Activated T-helper 17 cell treated with anti-CD3 and anti-CD28 coated beads, Interleukin-2, amount 50 U/mL, for 72 hours (primary cell): ENCODE measurements around the gene KCNAB1. TPM values are rescaled to one million over a fixed set of nuclear protein-coding genes. Genes with fewer than 3 reads are reported as not detected.

Experiments used
- ATAC-seq: fragments of 150-1000 bp; cut with Tn5 transposase; replicated peaks from 2 replicates; pipeline ENCODE4 v1.10.0; 2021; ENCODE audit warnings: mild to moderate bottlenecking, moderate library complexity
- H3K27ac Mint-ChIP-seq: one replicate; pipeline ENCODE4 v1.8.0; 2022; ENCODE audit warnings: mixed read lengths
- H3K27me3 Mint-ChIP-seq: one replicate; pipeline ENCODE4 v1.8.0; 2022; ENCODE audit warnings: mixed read lengths
- H3K36me3 Mint-ChIP-seq: one replicate; pipeline ENCODE4 v1.8.0; 2022; ENCODE audit warnings: low read depth, mild to moderate bottlenecking, mixed read lengths
- H3K4me1 Mint-ChIP-seq: one replicate; pipeline ENCODE4 v1.8.0; 2022; ENCODE audit warnings: mixed read lengths
- H3K4me3 Mint-ChIP-seq: one replicate; pipeline ENCODE4 v1.8.0; 2022; ENCODE audit warnings: mild to moderate bottlenecking, mixed read lengths
- H3K9me3 Mint-ChIP-seq: one replicate; pipeline ENCODE4 v1.8.0; 2022; ENCODE audit warnings: mixed read lengths
- total RNA-seq, 2 donors: library from RNA; stranded (reverse); gene quantifications; one replicate each; pipeline ENCODE4 v1.2.3, GENCODE V29; 2022

Gene KCNAB1
- total RNA-seq, 2 donors from 2014 or later, result not detected

DNA sequence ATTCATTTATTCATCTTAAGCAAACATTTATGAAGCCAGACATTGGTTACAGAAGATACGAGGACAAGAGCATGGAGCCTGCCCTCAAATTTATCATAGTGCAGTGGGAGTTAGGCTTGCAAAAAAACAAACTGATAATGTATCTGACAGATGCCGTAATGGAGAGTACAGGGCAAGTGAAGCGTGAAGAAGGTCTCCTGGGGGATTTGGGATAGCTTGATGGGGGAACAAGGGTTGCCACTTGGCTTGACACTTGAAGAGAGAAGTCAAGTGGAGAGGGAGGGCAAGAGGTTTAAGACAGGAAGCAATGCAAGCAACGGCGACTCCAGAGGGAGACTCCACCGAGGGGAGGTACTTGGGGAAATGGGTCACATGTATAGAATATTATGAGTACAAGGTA, 305.3 kb downstream of the KCNAB1 start:
- H3K9me3 Mint-ChIP-seq, result no peaks in the 10 kb centered on the region
- H3K27ac Mint-ChIP-seq, result no peak overlapping the region
- H3K27me3 Mint-ChIP-seq, result peaks cover 4% of the 10 kb centered on the region
- ATAC-seq, result no peak
- H3K4me1 Mint-ChIP-seq, result no peaks in the 10 kb centered on the region
- no peaks in the 10 kb centered on the region for H3K36me3 Mint-ChIP-seq
- no peak overlapping the region for H3K4me3 Mint-ChIP-seq

DNA sequence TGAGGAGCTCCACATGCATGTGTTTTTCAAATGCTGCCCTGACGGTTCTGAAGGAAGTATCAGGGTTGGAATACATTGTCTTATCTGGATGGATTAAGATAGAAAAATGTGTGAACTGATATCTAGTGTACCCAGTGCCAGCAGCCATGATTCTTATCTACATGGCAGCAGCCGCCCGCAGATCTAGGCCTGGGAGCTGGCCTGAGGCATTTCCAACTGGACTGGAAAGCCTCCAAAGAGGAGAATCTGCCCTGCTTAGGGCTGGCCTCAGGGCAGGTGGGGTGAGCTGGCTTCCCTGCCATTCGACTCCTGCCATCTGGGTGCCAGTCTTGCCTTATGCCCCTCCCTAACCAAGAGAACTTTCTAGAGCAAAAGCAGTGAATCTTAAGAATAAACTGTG, 308.7 kb downstream of the KCNAB1 start:
- H3K27ac Mint-ChIP-seq, result no peak overlapping the region
- H3K4me3 Mint-ChIP-seq, result no peak overlapping the region
- H3K9me3 Mint-ChIP-seq, result no peaks in the 10 kb centered on the region
- ATAC-seq, result no peak
- peaks cover 9% of the 10 kb centered on the region for H3K27me3 Mint-ChIP-seq
- no peaks in the 10 kb centered on the region for H3K36me3 Mint-ChIP-seq
- H3K4me1 Mint-ChIP-seq, result no peaks in the 10 kb centered on the region

DNA sequence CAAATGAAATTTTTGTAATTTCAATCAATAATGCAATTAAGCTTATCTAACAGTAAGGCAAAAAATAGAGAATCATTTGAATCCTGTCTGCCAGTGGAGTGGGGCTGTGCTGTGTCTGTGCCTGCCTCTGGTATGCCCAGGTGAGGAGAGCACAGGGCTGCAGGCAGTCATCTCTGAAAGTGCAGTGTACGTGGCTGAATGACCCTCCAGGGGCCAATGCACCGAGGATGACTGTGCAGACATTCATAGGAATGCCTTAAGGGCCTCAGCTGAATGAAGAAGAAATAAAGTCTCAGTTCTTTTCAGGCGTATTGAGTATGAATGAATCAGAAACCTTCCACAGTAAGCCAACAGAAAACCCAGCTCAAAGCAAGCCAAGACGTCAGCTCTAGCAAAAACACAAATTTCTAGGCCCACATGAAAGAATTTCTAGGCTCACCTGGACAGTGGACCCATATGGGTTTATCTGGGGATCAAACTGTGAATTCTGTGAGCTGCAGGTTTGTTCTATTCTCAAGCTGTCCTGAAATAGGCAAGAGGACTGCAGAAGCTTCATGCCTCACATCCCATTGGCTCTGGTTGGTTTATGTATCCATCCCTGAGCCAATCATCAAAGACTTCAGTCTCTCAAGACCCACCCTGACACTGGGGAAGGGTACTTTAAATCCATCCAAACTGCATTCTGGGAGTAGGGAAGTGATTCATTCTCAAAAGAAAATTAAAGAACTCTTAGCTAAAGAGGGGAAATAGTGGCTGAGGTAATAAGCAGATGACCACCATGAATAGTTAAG, 311.2 kb downstream of the KCNAB1 start:
- Mint-ChIP-seq H3K27me3 (peaks cover 5% of the 10 kb centered on the region), H3K36me3 (no peaks in the 10 kb centered on the region), H3K4me1 (no peaks in the 10 kb centered on the region), H3K4me3 (no peak overlapping the region), H3K27ac (no peak overlapping the region), H3K9me3 (no peaks in the 10 kb centered on the region)
- no peak for ATAC-seq

DNA sequence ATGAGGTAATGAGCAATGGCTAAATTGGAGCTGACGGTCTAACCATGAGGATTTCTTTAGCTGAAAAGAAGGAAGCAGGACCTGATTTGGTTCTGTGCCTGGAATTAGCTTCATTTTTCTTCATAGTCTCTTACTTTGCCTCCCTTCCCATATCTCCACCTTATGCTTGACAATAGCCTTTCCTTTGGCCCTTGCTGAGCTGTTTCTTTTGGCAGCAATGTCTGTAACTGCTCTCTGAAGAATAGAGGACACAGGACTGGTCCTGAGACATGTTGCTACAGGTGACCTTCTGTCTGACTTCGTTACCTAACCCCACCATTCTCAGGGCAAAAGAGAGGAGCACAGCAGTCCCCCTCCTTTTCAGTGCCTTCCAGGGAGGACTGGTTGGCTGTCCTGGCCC, 312.2 kb downstream of the KCNAB1 start:
- Mint-ChIP-seq H3K4me3 (no peak overlapping the region), H3K36me3 (no peaks in the 10 kb centered on the region), H3K27ac (no peak overlapping the region), H3K27me3 (peaks cover 5% of the 10 kb centered on the region), H3K9me3 (no peaks in the 10 kb centered on the region), H3K4me1 (no peaks in the 10 kb centered on the region)
- no peak for ATAC-seq

DNA sequence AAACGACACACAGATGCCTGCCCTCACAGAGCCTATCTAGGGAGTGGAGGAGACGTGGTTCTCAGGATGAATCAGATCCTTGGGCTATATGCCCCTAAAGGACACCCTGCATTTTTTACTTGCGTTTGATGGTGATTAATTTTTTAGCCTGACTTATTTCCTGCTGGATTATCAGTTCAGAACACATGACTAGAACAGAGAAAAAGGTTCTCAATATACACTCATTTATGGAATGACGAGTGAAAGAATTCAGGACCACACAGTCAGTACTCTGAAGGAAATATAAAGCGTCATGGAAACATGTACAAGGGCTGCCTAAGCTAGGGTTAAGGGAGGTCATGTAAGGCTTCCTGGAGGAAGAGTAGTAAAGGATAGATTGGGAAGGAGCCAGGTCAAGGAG, 312.8 kb downstream of the KCNAB1 start:
- peak; percentile 64 for ATAC-seq
- Mint-ChIP-seq H3K27ac (peak overlapping the region; percentile 5), H3K9me3 (no peaks in the 10 kb centered on the region), H3K4me3 (no peak overlapping the region), H3K27me3 (peaks cover 5% of the 10 kb centered on the region), H3K4me1 (no peaks in the 10 kb centered on the region), H3K36me3 (no peaks in the 10 kb centered on the region)

DNA sequence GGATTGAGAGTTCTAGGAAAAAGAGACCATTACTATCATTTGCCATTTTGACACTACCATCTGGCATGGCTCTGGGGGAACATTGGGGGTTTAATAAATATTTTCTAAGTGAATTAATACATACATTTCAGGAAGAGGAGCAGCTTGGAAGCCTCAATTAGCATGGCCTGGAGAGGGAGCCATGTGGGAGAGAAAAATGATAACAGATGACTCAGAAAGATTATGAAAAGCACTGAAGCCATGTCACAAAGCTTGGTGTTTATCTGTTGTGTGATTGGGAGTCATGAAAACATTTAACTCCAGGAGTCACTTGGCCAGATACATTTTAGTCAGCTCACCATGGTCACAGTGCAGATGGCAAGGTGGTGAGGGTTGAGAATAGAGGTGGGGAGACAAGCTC, 313.5 kb downstream of the KCNAB1 start:
- peak; percentile 31 for ATAC-seq
- Mint-ChIP-seq H3K4me1 (no peaks in the 10 kb centered on the region), H3K27ac (no peak overlapping the region)

DNA sequence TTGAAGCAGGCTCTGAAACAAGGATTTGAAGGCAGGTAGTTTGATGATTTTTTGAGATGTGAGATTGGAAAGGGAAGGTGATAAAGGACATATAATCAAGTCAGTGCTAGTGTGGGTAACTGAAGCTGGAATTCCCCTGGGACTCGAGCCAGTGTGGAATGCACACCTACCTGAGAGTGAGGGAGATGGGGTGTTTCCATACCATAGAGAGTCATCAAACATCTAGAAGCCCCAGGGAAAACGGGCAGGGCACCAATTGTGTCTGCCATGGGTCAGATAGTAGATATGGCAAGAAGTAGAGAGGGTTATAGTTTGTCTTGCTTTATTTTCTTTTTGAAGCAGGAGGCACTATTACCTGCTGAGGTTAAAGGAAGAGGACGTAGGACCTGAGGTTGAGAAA, 314.5 kb downstream of the KCNAB1 start:
- Mint-ChIP-seq H3K4me3 (no peak overlapping the region), H3K9me3 (no peaks in the 10 kb centered on the region), H3K4me1 (no peaks in the 10 kb centered on the region), H3K27ac (no peak overlapping the region), H3K36me3 (no peaks in the 10 kb centered on the region), H3K27me3 (peaks cover 7% of the 10 kb centered on the region)
- ATAC-seq, result no peak

More for the DNA sequence above, 313.5 kb downstream of the KCNAB1 start:
- Mint-ChIP-seq H3K27me3 (peaks cover 5% of the 10 kb centered on the region), H3K9me3 (no peaks in the 10 kb centered on the region), H3K36me3 (no peaks in the 10 kb centered on the region), H3K4me3 (no peak overlapping the region)

DNA sequence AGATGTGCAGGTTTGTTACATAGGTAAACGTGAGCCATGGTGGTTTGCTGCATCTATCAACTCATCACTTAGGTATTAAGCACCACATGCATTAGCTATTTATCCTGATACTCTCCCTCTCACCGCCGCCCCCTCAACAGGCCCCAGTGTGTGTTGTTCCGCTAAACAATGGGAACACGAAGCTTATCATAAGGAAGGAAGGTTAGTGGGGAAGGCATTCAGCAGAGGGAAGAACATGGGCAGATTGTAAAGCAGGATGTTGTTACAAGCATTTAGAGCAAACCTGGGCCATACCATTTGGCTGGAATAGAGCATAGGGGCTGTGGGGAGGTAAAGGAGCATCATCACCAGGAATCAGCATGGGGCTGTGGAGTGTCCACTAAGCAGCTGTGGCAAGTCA, 322.7 kb downstream of the KCNAB1 start:
- no peaks in the 10 kb centered on the region for H3K4me1 Mint-ChIP-seq
- no peak for ATAC-seq
- no peaks in the 10 kb centered on the region for H3K9me3 Mint-ChIP-seq
- H3K27me3 Mint-ChIP-seq, result peaks cover 9% of the 10 kb centered on the region
- no peak overlapping the region for H3K4me3 Mint-ChIP-seq
- no peaks in the 10 kb centered on the region for H3K36me3 Mint-ChIP-seq
- H3K27ac Mint-ChIP-seq, result no peak overlapping the region

DNA sequence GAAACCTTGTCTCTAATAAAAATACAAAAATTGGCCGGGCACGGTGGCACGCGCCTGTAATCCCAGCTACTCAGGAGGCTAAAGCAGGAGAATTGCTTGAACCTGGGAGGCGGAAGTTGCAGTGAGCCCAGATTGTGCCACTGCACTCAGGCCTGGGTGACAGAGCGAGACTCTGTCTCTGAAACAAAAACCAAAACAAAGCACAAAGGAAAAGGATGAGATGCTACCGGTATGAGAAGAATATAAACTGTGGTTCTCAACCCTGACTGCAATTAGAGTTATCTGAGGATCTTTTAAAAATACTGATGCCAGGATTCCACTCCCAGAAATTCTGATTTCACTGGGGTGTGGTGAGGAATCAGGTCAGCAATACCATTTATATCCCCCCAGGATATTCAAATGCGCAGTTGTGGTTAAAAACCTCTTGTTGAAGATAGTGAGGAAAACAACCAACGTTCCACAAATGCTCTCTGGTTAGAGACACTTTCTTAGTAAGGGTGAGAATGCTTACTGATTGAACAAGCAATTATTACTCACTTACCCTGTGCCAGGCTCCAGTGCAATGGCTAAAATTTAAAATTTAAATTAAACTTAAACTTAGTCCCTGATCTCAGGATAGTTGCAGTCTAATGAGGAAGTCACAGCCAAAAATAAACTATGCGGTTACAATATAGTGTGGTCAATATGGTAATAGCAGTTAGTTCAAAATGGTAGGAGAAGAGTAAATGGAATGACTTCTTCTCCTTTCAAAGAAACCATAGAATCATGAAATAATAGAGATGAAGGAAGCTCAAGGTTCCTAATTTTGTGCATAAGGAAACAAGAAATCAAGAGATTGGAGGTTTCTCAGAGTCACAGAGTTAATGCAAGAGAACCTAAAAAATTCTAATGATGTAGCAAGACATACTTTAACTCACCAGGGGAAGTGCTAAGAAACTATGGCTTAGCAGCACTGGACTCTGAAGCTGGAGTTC, 325.0 kb downstream of the KCNAB1 start:
- no peaks in the 10 kb centered on the region for H3K9me3 Mint-ChIP-seq
- H3K27me3 Mint-ChIP-seq, result peaks cover 7% of the 10 kb centered on the region
- no peaks in the 10 kb centered on the region for H3K36me3 Mint-ChIP-seq
- no peak for ATAC-seq
- no peaks in the 10 kb centered on the region for H3K4me1 Mint-ChIP-seq
- no peak overlapping the region for H3K4me3 Mint-ChIP-seq
- no peak overlapping the region for H3K27ac Mint-ChIP-seq

DNA sequence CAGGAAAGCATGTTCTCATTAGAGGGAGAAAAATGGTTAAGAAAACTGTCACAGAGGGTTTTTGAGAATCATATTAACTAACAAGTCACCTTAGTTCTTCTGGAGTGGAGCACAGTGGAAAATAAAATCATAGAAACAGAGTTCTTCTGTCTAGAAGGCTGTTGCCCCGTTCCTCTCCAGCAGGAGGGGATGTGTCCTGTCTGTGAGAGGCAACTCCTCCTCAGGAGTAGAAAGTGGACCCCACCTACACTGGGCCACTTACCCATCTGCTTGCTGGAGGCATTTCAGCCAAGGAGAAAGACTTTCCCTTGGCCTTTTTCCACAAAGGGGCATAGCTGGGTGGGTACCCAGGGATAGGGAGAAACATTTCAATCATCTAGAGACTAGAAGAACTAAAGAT, 327.9 kb downstream of the KCNAB1 start:
- Mint-ChIP-seq H3K27me3 (peaks cover 4% of the 10 kb centered on the region), H3K9me3 (no peaks in the 10 kb centered on the region), H3K36me3 (no peaks in the 10 kb centered on the region), H3K4me3 (no peak overlapping the region), H3K4me1 (no peaks in the 10 kb centered on the region), H3K27ac (no peak overlapping the region)
- peak; percentile 37 for ATAC-seq

DNA sequence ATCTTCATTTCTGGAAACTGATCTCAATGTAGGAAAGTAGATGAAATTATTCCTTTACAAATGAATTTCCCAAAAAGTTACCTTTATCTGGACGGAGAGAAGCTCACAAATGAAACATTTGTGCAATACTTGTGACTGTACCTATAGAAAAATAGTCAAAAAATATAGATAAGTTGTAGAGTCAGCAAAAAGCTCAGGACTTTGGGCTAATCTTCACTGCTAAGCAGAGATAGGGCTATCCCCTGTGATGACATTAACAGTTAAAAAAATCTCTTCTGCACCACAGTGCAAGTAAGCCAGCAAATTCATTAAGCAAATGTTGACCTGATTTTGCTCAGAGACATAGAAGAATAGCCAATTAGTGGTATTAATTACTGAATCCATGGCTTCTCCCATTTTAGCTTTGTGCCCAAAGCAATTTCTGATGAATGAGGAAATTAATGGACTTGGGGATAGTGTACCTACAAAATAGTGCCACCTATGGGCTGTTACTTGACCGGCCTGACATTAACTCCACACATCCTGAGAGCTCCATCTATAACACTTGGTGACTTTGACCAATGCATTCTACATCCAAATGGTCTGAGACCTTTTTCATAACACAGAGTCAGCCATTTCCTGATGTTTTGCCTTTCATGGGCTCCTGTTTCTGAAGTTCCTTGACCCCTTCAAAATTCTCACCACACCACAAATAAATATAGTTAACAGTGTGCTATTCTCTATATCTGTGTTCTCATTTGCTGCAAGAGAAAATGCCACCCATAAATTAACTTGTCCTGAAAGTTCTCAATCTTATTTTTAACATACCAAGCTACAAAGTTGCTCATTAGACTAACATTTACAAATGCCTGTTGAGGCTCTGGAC, 329.6 kb downstream of the KCNAB1 start:
- H3K27ac Mint-ChIP-seq, result no peak overlapping the region
- no peak overlapping the region for H3K4me3 Mint-ChIP-seq
- H3K27me3 Mint-ChIP-seq, result peaks cover 4% of the 10 kb centered on the region
- no peak for ATAC-seq
- no peaks in the 10 kb centered on the region for H3K36me3 Mint-ChIP-seq
- H3K4me1 Mint-ChIP-seq, result no peaks in the 10 kb centered on the region
- no peaks in the 10 kb centered on the region for H3K9me3 Mint-ChIP-seq

DNA sequence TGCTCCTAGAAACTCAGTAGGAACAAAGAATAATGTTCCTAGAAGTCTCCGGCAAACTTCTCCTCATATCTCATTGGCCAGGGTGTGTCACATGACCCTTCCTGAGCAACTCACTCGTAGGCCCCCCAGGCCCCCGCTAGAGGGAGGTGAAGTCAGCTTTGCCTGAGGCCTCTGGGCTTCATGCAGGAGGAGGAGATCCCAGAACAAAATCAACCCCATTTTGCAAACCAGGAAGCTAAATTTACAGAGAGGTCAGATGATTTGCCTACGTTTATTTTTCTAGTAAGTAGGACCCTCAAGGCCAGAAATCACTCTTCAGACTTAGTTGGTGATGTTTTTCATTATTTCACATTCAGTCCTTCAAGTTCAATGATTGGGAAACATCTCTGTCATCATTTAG, 335.5 kb downstream of the KCNAB1 start:
- Mint-ChIP-seq H3K36me3 (no peaks in the 10 kb centered on the region), H3K27ac (no peak overlapping the region), H3K4me3 (no peak overlapping the region), H3K9me3 (no peaks in the 10 kb centered on the region), H3K4me1 (no peaks in the 10 kb centered on the region), H3K27me3 (no peaks in the 10 kb centered on the region)
- no peak for ATAC-seq

DNA sequence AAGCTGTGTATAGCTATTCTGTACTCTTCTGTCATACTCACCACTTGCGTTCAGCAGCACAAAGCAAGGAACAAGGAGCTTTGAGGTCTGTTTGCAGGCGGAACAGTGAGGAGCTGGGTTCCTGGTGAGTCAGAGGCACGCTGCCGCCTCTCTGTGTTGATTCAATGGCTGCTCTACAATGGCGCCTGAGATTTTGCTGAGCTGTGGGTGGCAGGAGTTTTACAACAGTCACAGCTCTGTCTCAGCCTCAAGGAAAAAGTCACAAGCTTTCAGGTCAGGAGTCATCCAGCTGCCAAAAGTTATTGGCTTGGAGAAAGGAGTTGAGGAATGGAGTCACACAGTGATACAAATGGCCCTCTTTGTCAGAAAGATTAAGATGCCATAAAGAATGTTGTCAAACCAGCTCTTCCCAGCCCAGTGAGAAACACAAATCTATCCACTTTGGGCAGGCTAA, 336.4 kb downstream of the KCNAB1 start:
- ATAC-seq, result no peak
- Mint-ChIP-seq H3K4me3 (no peak overlapping the region), H3K27ac (no peak overlapping the region), H3K27me3 (peaks cover 3% of the 10 kb centered on the region), H3K36me3 (no peaks in the 10 kb centered on the region), H3K4me1 (no peaks in the 10 kb centered on the region), H3K9me3 (no peaks in the 10 kb centered on the region)

DNA sequence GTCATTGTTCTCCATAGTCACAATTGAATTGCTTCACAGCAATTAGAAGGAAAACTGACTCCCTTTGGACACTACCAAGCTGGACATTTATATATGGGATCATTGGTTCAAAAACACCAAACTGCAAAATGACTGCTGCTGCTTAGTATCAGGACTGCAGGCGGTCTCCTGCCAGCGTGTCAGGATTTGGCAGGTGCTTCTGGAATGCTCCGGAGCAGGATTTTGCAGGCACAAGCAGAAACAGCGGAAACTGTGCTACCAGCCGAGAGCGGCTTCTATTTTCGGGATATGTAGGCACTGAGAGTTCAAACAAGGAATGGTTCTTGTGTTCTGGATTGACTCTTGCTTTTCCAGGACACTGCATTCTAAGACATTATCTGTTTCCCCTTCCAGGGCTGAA, 339.1 kb downstream of the KCNAB1 start:
- no peak overlapping the region for H3K4me3 Mint-ChIP-seq
- H3K27me3 Mint-ChIP-seq, result peaks cover 8% of the 10 kb centered on the region
- no peaks in the 10 kb centered on the region for H3K4me1 Mint-ChIP-seq
- no peak overlapping the region for H3K27ac Mint-ChIP-seq
- no peaks in the 10 kb centered on the region for H3K9me3 Mint-ChIP-seq
- ATAC-seq, result no peak
- no peaks in the 10 kb centered on the region for H3K36me3 Mint-ChIP-seq
